HEK293 (cell line): ENCODE results near the gene WRAP73.

ENCODE experiments used
- CTCF ChIA-PET: fragments of 350-600 bp; formaldehyde crosslinking; extraction: SDS; loops from one replicate; lab custom pipeline; 2021; ENCODE audit warnings: antibody characterized with exemption; lab: Yijun Ruan, JAX
- POLR2A ChIA-PET: fragments of 300-600 bp; formaldehyde crosslinking; extraction: SDS; loops from one replicate; lab custom pipeline; 2020; ENCODE audit warnings: antibody characterized with exemption, inconsistent platforms; lab: Yijun Ruan, JAX
- H3K27ac ChIP-seq: fragments of 200-500 bp; sonication (Bioruptor generic); 2 replicates; pipeline ENCODE4 v1.5.1; 2014; ENCODE audit warnings: low read depth, low read length, control low read depth, inconsistent platforms; ENCODE audit errors: extremely low read depth
- H3K36me3 ChIP-seq, 2 experiments: fragments of 200-500 bp in 1 of 2; sonication (Bioruptor generic) in 1 of 2; 1 replicate in 1 of 2; 2 replicates in 1 of 2; pipeline ENCODE4 v1.5.1; 2014 to 2017; ENCODE audit warnings: inconsistent platforms in 2 of 2, low read length in 2 of 2; ENCODE audit not compliant: control insufficient read depth in 2 of 2, insufficient read depth in 1 of 2
- H3K4me1 ChIP-seq: fragments of 200-500 bp; sonication (Bioruptor generic); 2 replicates; pipeline ENCODE4 v1.5.1; 2014; ENCODE audit warnings: mild to moderate bottlenecking, low read length, inconsistent platforms; ENCODE audit not compliant: control insufficient read depth, insufficient read depth
- H3K4me3 ChIP-seq: 2 replicates; pipeline ENCODE4 v1.5.1; 2011; ENCODE audit warnings: low read depth, mild to moderate bottlenecking, control low read depth, low read length, moderate library complexity
- H3K9me3 ChIP-seq: fragments of 200-500 bp; sonication (Bioruptor generic); 2 replicates; pipeline ENCODE4 v1.5.1; 2014; ENCODE audit warnings: low read depth, low read length, inconsistent platforms; ENCODE audit not compliant: control insufficient read depth, insufficient read depth
- IKZF3 ChIP-seq: fragments of 450-650 bp; IDR thresholded peaks from 2 replicates; pipeline ENCODE4 v1.5.0; 2018; ENCODE audit warnings: missing biosample characterization, mild to moderate bottlenecking, missing genetic modification characterization, moderate library complexity
- KLF9 ChIP-seq: fragments of 450-650 bp; formaldehyde crosslinking; IDR thresholded peaks from 2 replicates; pipeline ENCODE4 v1.5.1; 2016; ENCODE audit warnings: missing biosample characterization, missing genetic modification characterization, low read depth
- PRDM1 ChIP-seq: fragments of 450-650 bp; formaldehyde crosslinking; IDR thresholded peaks from 2 replicates; pipeline ENCODE4; 2016; ENCODE audit warnings: missing biosample characterization, missing genetic modification characterization
- SETDB1 ChIP-seq: IDR thresholded peaks from one replicate; pipeline ENCODE4 v1.6.1; 2017; ENCODE audit warnings: mild to moderate bottlenecking, low read length, moderate library complexity, mixed read lengths; ENCODE audit not compliant: insufficient read length
- TRIM28 ChIP-seq: IDR thresholded peaks from 2 replicates; pipeline ENCODE4 v1.6.1; 2011; ENCODE audit warnings: low read length, control low read depth, borderline replicate concordance
- ZBTB21 ChIP-seq: fragments of 450-650 bp; formaldehyde crosslinking; IDR thresholded peaks from 2 replicates; pipeline ENCODE4 v1.5.1; 2017; ENCODE audit warnings: missing biosample characterization, missing genetic modification characterization
- ZEB2 ChIP-seq: fragments of 450-650 bp; formaldehyde crosslinking; IDR thresholded peaks from 2 replicates; pipeline ENCODE4 v1.5.1; 2016; ENCODE audit warnings: missing biosample characterization, missing genetic modification characterization
- ZNF10 ChIP-seq: fragments of 450-650 bp; formaldehyde crosslinking; IDR thresholded peaks from 2 replicates; pipeline ENCODE4 v1.5.1; 2017; ENCODE audit warnings: missing biosample characterization, missing genetic modification characterization
- ZNF148 ChIP-seq: fragments of 450-650 bp; formaldehyde crosslinking; IDR thresholded peaks from 2 replicates; pipeline ENCODE4 v1.5.0; 2017; ENCODE audit warnings: missing biosample characterization, missing genetic modification characterization, borderline replicate concordance
- ZNF157 ChIP-seq: fragments of 450-650 bp; formaldehyde crosslinking; IDR thresholded peaks from 2 replicates; pipeline ENCODE4 v1.5.1; 2016; ENCODE audit warnings: missing biosample characterization, missing genetic modification characterization
- ZNF248 ChIP-seq: fragments of 450-650 bp; formaldehyde crosslinking; IDR thresholded peaks from 2 replicates; pipeline ENCODE4 v1.5.1; 2017; ENCODE audit warnings: missing biosample characterization, missing genetic modification characterization
- ZNF404 ChIP-seq: fragments of 450-650 bp; formaldehyde crosslinking; IDR thresholded peaks from 2 replicates; pipeline ENCODE4 v1.5.1; 2017; ENCODE audit warnings: missing biosample characterization, missing genetic modification characterization
- ZNF510 ChIP-seq: fragments of 450-650 bp; formaldehyde crosslinking; IDR thresholded peaks from 2 replicates; pipeline ENCODE4 v1.5.1; 2018; ENCODE audit warnings: mild to moderate bottlenecking, missing genetic modification characterization, missing biosample characterization; ENCODE audit not compliant: insufficient replicate concordance
- ZNF513 ChIP-seq: fragments of 450-650 bp; IDR thresholded peaks from 2 replicates; pipeline ENCODE4 v1.5.1; 2018; ENCODE audit warnings: missing biosample characterization, missing genetic modification characterization
- ZNF530 ChIP-seq: fragments of 450-650 bp; formaldehyde crosslinking; IDR thresholded peaks from 2 replicates; pipeline ENCODE4 v1.5.1; 2016; ENCODE audit warnings: low read depth, missing biosample characterization, missing genetic modification characterization
- ZNF560 ChIP-seq: fragments of 450-650 bp; formaldehyde crosslinking; IDR thresholded peaks from 2 replicates; pipeline ENCODE4 v1.5.1; 2017; ENCODE audit warnings: missing biosample characterization, missing genetic modification characterization, borderline replicate concordance
- ZNF561 ChIP-seq: fragments of 450-650 bp; IDR thresholded peaks from 2 replicates; pipeline ENCODE4 v1.5.1; 2018; ENCODE audit warnings: missing biosample characterization, missing genetic modification characterization, borderline replicate concordance
- ZNF658 ChIP-seq: fragments of 450-650 bp; formaldehyde crosslinking; IDR thresholded peaks from 2 replicates; pipeline ENCODE4; 2016; ENCODE audit warnings: missing biosample characterization, missing genetic modification characterization
- ZNF670 ChIP-seq: fragments of 450-650 bp; formaldehyde crosslinking; IDR thresholded peaks from 2 replicates; pipeline ENCODE4 v1.5.1; 2016; ENCODE audit warnings: missing biosample characterization, missing genetic modification characterization, low read depth
- ZNF747 ChIP-seq: fragments of 450-650 bp; formaldehyde crosslinking; IDR thresholded peaks from 2 replicates; pipeline ENCODE4 v1.5.1; 2016; ENCODE audit warnings: missing biosample characterization, missing genetic modification characterization
- ZSCAN5A ChIP-seq: fragments of 450-650 bp; formaldehyde crosslinking; IDR thresholded peaks from 2 replicates; pipeline ENCODE4 v1.5.1; 2016; ENCODE audit warnings: missing biosample characterization, missing genetic modification characterization

WRAP73 gene

GRCh38 chr1:3600354-3600753, 49.5 kb downstream of the WRAP73 start:
- ChIA-PET CTCF (interaction anchor here (0.5 to 2.1 kb wide), 4 partner anchors 9 to 497 kb away, joined by 4 to 6 read pairs (median 4); no protein-coding TSS in a partner anchor), POLR2A (no interaction called here)
- Histone ChIP-seq H3K9me3 (no peaks in the 10 kb centered on the region), H3K27ac (no peak overlapping the region), H3K4me3 (no peak overlapping the region), H3K36me3 (no peaks in the 10 kb centered on the region), H3K4me1 (no peaks in the 10 kb centered on the region)
- no peak for TF ChIP-seq KLF9
- TF ChIP-seq, all 188 proteins: peak for 0

- no peaks in the 10 kb centered on the region for H3K9me3 ChIP-seq
- no peak overlapping the region for H3K4me3 ChIP-seq
- no peaks in the 10 kb centered on the region for H3K36me3 ChIP-seq
- CTCF ChIA-PET, result interaction anchor here (0.5 to 2.1 kb wide), 6 partner anchors 8 to 1500 kb away, joined by 4 to 6 read pairs (median 4); no protein-coding TSS in a partner anchor
- H3K4me1 ChIP-seq, result no peaks in the 10 kb centered on the region
- TF ChIP-seq SETDB1 (no peak), ZNF510 (tag by site-specific recombination) (no peak), ZNF747 (no peak), ZNF561 (tag by site-specific recombination) (no peak), ZNF530 (tag by site-specific recombination) (no peak), ZEB2 (no peak), IKZF3 (tag by site-specific recombination) (no peak), ZNF658 (no peak), PRDM1 (tag by site-specific recombination) (no peak)
- TF ChIP-seq, all 188 proteins: peak for 0
- POLR2A ChIA-PET, result no interaction called here
- H3K27ac ChIP-seq, result no peak overlapping the region
Measured at GRCh38 chr1:3599816-3600215, 50.1 kb downstream of the WRAP73 start.

GRCh38 chr1:3599286-3599811, 50.6 kb downstream of the WRAP73 start:
- H3K4me3 ChIP-seq, result no peak overlapping the region
- H3K9me3 ChIP-seq, result no peaks in the 10 kb centered on the region
- TF ChIP-seq ZSCAN5A (no peak), ZNF148 (tag by site-specific recombination) (no peak), ZNF157 (tag by site-specific recombination) (no peak), ZBTB21 (no peak), TRIM28 (no peak), ZNF404 (no peak), ZNF248 (no peak), ZNF513 (tag by site-specific recombination) (no peak), ZNF560 (tag by site-specific recombination) (no peak), ZNF10 (tag by site-specific recombination) (no peak), ZNF670 (tag by site-specific recombination) (no peak)
- no peaks in the 10 kb centered on the region for H3K36me3 ChIP-seq
- ChIA-PET POLR2A (no interaction called here), CTCF (interaction anchor here (0.6 to 2.1 kb wide), 6 partner anchors 8 to 1500 kb away, joined by 3 to 6 read pairs (median 4); no protein-coding TSS in a partner anchor)
- H3K4me1 ChIP-seq, result no peaks in the 10 kb centered on the region
- no peak overlapping the region for H3K27ac ChIP-seq
